Measurements from ENCODE around the gene BAAT.

The BAAT gene

DNA sequence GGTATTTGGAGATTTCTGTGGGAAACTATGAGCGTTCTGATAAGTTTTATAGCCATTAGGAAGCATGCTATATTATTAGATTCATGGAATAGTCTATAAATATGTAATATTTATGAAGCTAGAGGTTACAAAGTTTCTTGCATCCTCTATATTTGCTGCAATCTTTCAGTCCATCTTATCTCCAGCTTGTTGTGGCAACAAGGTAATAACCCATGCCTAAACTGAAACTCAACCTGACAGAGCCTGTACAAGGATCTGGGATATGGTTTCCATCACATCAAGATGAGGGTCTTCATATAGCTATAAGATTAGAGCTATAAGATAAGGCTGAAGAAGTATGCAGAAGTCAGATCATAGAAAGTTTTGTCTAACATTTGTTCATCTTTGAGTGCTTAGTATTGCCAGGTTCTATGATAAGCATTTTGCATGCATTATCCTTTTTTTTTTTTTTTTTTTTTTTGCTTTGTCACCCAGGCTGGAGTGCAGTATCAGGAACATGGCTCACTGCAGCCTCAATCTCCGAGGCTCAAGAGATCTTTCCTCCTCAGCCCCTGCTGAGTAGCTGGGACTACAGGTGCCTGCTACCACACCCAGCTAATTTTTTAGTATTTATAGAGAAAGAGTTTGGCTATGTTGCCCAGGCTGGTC, 14.8 kb downstream of the BAAT start:
- ChIA-PET POLR2A (no interaction called here), CTCF (no interaction called here)
- TF ChIP-seq ELF4 (IDR thresholded peaks at IDR 0.05) (no peak), ZNF384 (IDR thresholded peaks at IDR 0.05) (no peak), NFRKB (IDR thresholded peaks at IDR 0.05) (no peak), CTBP1 (IDR thresholded peaks at IDR 0.05; ENCODE audit: borderline replicate concordance) (no peak), L3MBTL2 (conservative IDR thresholded peaks at IDR 0.05) (no peak)
- TF ChIP-seq, protein P1, sequence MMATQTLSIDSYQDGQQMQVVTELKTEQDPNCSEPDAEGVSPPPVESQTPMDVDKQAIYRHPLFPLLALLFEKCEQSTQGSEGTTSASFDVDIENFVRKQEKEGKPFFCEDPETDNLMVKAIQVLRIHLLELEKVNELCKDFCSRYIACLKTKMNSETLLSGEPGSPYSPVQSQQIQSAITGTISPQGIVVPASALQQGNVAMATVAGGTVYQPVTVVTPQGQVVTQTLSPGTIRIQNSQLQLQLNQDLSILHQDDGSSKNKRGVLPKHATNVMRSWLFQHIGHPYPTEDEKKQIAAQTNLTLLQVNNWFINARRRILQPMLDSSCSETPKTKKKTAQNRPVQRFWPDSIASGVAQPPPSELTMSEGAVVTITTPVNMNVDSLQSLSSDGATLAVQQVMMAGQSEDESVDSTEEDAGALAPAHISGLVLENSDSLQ (IDR thresholded peaks at IDR 0.05), result no peak
- no peak for DNase-seq (ENCODE audit: extremely low spot score)

DNA sequence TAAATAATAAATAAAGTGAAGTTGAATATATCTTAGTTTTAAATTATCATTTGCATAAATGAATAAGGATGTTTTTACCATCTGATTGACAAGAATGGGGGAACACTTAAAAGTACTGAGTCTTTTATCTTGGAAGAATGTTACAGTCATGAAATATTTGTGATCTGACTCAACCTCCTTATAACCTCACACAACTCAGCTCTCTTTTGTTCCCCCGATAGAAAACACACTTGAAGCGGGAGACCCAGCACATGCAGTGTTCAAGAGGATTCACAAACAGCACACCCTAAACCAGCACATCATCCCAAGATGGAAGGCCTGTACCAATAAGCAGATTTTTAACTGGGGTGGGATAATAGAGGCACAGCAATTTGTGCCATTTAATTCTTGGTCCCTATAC, 15.5 kb downstream of the BAAT start:
- DNase-seq (ENCODE audit: extremely low spot score), result no peak
- TF ChIP-seq, protein P1 (IDR thresholded peaks at IDR 0.05), result no peak
- TF ChIP-seq LEF1 (IDR thresholded peaks at IDR 0.05; ENCODE audit: borderline replicate concordance) (no peak), HDGF (IDR thresholded peaks at IDR 0.05; ENCODE audit: borderline replicate concordance) (no peak), BHLHE40 (IDR thresholded peaks at IDR 0.05; ENCODE audit: borderline replicate concordance) (no peak), ELF4 (IDR thresholded peaks at IDR 0.05) (no peak), L3MBTL2 (conservative IDR thresholded peaks at IDR 0.05) (no peak), SP1 (IDR thresholded peaks at IDR 0.05) (no peak)
- POLR2A ChIA-PET, result no interaction called here
- CTCF ChIA-PET, result no interaction called here

DNA sequence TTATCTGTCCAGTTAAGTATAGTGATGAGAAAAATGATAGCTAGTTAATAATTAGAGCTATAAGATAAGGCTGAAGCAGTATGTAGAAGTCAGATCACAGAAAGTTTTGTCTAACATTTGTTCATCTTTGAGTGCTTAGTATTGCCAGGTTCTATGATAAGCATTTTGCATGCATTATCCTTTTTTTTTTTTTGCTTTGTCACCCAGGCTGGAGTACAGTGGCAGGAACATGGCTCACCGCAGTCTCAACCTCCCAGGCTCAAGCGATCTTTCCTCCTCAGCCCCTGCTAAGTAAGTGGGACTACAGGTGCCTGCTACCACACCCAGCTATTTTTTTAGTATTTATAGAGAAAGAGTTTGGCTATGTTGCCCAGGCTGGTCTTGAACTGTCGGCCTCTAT, 17.5 kb downstream of the BAAT start:
- TF ChIP-seq ZNF384 (IDR thresholded peaks at IDR 0.05) (no peak), NFRKB (IDR thresholded peaks at IDR 0.05) (no peak), ELF4 (IDR thresholded peaks at IDR 0.05) (no peak), L3MBTL2 (conservative IDR thresholded peaks at IDR 0.05) (no peak), SUZ12 (IDR thresholded peaks at IDR 0.05) (no peak), FOXA1 (IDR thresholded peaks at IDR 0.05) (no peak), CTBP1 (IDR thresholded peaks at IDR 0.05; ENCODE audit: borderline replicate concordance) (no peak), SP1 (IDR thresholded peaks at IDR 0.05) (no peak), FOXK2 (IDR thresholded peaks at IDR 0.05) (no peak), LEF1 (IDR thresholded peaks at IDR 0.05; ENCODE audit: borderline replicate concordance) (no peak), FOXM1 (IDR thresholded peaks at IDR 0.05; ENCODE audit: borderline replicate concordance) (no peak), TARDBP (IDR thresholded peaks at IDR 0.05) (no peak), ARNT (IDR thresholded peaks at IDR 0.05) (no peak), HDGF (IDR thresholded peaks at IDR 0.05; ENCODE audit: borderline replicate concordance) (no peak)
- TF ChIP-seq, protein P1 (IDR thresholded peaks at IDR 0.05), result no peak
- CTCF ChIA-PET, result no interaction called here
- POLR2A ChIA-PET, result no interaction called here
- no peak for DNase-seq (ENCODE audit: extremely low spot score)

DNA sequence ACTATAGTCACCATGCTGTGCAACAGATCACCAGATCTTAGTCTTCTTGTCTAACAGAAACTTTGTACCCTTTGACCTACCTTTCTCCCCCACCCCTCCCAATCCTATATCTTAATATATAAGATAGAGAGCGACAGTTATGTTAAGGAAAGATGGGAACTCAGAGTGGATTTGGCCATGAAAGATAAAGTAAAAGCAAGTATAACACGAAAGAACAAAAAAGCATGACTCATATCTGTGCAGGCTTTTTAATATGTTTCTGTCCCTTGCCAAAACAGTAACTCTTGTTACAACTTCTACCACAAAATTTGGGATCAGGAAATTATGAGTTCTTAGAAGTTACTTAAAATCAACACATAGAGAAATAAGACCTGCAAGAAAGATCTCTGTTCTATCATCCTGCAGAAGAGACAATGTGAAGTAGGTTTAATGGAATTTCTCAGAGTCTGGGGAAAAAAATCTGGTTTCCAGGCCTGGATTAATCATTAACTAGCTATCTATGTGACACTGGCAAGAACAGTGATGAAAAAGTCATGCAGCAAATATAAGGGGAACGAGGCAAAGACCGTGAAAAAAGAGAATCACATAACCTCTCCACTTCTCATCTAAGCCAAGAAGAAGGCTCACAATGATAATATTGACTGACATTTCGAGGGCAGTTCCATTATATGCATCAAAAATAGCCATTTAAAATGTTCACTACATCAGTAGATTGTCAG, 18.6 kb downstream of the BAAT start:
- TF ChIP-seq, protein P1 (IDR thresholded peaks at IDR 0.05), result no peak
- no peak for TF ChIP-seq FOXA1 (IDR thresholded peaks at IDR 0.05)
- no peak for TF ChIP-seq NFRKB (IDR thresholded peaks at IDR 0.05)
- TF ChIP-seq FOXK2 (IDR thresholded peaks at IDR 0.05), result no peak
- POLR2A ChIA-PET, result no interaction called here
- no peak for DNase-seq (ENCODE audit: extremely low spot score)
- CTCF ChIA-PET, result no interaction called here

DNA sequence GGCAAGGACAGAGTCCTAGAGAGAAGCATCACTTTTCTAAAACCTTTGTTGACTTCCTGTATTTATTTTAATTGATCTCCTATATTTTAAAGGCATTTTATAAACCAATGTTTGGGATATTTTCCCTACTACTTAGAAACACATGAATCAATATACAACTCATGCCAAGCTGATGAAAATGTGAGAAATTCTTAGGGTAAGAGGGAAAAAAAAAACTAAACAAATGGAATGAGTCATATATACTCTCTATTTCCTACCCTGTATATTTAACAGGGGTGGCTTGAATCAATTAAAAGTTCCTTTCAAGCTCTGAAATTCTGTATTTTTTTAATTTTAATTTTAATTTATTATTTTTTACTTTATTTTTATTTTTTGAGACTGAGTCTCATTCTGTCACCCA, 19.6 kb downstream of the BAAT start:
- CTCF ChIA-PET, result no interaction called here
- POLR2A ChIA-PET, result no interaction called here
- TF ChIP-seq, protein P1 (IDR thresholded peaks at IDR 0.05), result no peak
- TF ChIP-seq FOXA1 (IDR thresholded peaks at IDR 0.05), result no peak
- no peak for TF ChIP-seq HDGF (IDR thresholded peaks at IDR 0.05; ENCODE audit: borderline replicate concordance)
- no peak for TF ChIP-seq CTBP1 (IDR thresholded peaks at IDR 0.05; ENCODE audit: borderline replicate concordance)
- no peak for TF ChIP-seq SP1 (IDR thresholded peaks at IDR 0.05)
- TF ChIP-seq TARDBP (IDR thresholded peaks at IDR 0.05), result no peak
- no peak for TF ChIP-seq ELF4 (IDR thresholded peaks at IDR 0.05)
- TF ChIP-seq NFRKB (IDR thresholded peaks at IDR 0.05), result no peak
- DNase-seq (ENCODE audit: extremely low spot score), result no peak

DNA sequence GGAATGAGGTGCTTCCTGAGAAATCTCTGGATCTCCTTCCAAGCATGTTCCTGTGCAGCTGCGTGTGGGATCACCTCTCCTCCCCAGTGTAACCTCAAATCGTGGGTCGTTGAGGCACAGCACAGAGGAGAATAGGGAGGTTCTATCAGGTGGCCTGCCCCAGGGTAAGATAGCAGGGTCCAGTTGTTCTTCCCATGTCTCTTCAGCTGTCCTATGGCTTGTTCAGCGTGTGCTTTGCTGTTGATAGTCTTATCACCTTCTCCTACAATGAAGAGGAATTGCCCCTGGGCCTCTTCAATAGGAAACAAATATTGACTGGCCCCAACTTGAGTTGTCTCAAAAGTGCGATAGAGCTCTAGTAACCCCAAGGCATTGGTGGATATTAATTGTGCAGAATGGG, 22.4 kb downstream of the BAAT start:
- CTCF ChIA-PET, result no interaction called here
- DNase-seq (ENCODE audit: extremely low spot score), result no peak
- POLR2A ChIA-PET, result no interaction called here
- TF ChIP-seq LEF1 (IDR thresholded peaks at IDR 0.05; ENCODE audit: borderline replicate concordance) (no peak), NFRKB (IDR thresholded peaks at IDR 0.05) (no peak), L3MBTL2 (conservative IDR thresholded peaks at IDR 0.05) (no peak), FOXA1 (IDR thresholded peaks at IDR 0.05) (no peak), SUZ12 (IDR thresholded peaks at IDR 0.05) (no peak), FOXM1 (IDR thresholded peaks at IDR 0.05; ENCODE audit: borderline replicate concordance) (no peak), CTBP1 (IDR thresholded peaks at IDR 0.05; ENCODE audit: borderline replicate concordance) (no peak), TARDBP (IDR thresholded peaks at IDR 0.05) (no peak), FOXK2 (IDR thresholded peaks at IDR 0.05) (no peak), HDGF (IDR thresholded peaks at IDR 0.05; ENCODE audit: borderline replicate concordance) (no peak), BHLHE40 (IDR thresholded peaks at IDR 0.05; ENCODE audit: borderline replicate concordance) (no peak)

All from HEK293T (cell line).